Fibroblast of villous mesenchyme (primary cell): ENCODE data around the gene GTF2F1. TPM values are rescaled to one million over a fixed set of nuclear protein-coding genes. Genes with fewer than 3 reads are reported as not detected.

Source experiments
- DNase-seq: peaks from one replicate; pipeline ENCODE4 v3.0.0-alpha.2; 2010; ENCODE audit warnings: low read depth
- H3K4me3 ChIP-seq: 2 replicates; pipeline ENCODE4 v1.5.1; 2011; ENCODE audit warnings: low read depth, mild to moderate bottlenecking, low read length
- total RNA-seq: library from RNA; depleted of rRNA; stranded (reverse); fragments of >200 nt; gene quantifications from 2 replicates; pipeline ENCODE4 v1.2.3, GENCODE V29; 2012
- TF ChIP-seq, protein P1 (sequence below): IDR thresholded peaks from 2 replicates; pipeline ENCODE4 v1.5.1; 2012; ENCODE audit warnings: low read depth, mild to moderate bottlenecking, low read length; ENCODE audit not compliant: insufficient read depth

The GTF2F1 gene
- total RNA-seq, 1 donor: 42.7 TPM

DNA sequence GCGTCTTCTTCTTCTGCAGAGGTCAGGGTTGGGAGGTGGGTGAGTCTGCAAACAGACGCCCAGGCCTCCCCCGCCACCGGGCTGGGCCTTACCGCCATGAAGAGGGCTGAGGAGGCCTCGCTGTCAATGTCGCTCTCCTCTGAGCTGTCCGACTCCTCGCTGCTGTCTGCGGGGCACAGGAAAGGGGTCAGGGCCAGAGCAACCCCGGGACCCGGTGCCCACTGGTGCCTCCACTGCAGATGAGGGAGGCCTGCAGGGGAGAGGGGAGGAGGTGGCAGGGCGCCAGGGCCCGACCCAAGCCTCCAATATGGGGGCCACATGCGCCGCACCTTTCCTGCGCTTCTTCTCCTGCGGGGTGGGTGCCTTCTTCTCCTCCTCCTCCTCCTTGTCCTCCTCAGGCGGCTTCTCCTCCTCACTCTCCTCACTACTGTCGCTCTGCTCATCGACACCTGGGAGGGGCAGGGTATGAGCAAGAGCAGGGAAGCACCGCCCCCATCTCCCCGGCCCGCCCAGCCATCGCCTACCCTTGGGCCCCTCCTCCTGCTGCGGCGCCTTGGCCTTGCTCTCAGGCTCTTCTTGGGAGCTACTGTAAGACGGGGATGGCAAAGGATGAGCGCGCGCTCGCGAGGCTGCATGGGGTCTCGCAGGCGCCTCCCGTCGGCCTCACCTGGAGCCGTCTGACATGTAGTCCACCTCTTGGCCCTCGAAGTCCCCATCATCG is 11.8 kb downstream of the GTF2F1 start:
- no peak for DNase-seq
- no peak overlapping the region for H3K4me3 ChIP-seq
- TF ChIP-seq, protein P1, sequence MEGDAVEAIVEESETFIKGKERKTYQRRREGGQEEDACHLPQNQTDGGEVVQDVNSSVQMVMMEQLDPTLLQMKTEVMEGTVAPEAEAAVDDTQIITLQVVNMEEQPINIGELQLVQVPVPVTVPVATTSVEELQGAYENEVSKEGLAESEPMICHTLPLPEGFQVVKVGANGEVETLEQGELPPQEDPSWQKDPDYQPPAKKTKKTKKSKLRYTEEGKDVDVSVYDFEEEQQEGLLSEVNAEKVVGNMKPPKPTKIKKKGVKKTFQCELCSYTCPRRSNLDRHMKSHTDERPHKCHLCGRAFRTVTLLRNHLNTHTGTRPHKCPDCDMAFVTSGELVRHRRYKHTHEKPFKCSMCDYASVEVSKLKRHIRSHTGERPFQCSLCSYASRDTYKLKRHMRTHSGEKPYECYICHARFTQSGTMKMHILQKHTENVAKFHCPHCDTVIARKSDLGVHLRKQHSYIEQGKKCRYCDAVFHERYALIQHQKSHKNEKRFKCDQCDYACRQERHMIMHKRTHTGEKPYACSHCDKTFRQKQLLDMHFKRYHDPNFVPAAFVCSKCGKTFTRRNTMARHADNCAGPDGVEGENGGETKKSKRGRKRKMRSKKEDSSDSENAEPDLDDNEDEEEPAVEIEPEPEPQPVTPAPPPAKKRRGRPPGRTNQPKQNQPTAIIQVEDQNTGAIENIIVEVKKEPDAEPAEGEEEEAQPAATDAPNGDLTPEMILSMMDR: no peak

DNA sequence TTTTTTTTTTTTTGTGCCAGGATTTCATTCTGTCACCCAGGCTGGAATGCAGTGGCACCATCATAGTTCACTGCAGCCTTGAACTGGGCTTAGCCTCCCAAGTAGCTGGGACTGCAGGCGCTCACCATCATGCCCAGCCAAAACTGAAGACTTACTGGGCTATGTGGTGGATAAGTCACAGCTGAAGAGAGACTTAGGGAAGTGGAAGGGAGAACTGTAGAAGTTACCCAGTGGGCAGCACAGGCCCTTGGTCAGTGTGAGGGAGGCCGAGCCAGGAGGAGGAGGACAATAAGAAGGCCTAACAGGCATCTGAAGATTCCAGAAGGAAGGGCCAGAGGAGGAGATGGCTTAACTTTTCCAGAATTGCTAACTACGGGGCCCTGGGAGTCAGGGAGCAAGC is 13.2 kb downstream of the GTF2F1 start:
- TF ChIP-seq, protein P1: no peak
- no peak for DNase-seq
- no peak overlapping the region for H3K4me3 ChIP-seq

DNA sequence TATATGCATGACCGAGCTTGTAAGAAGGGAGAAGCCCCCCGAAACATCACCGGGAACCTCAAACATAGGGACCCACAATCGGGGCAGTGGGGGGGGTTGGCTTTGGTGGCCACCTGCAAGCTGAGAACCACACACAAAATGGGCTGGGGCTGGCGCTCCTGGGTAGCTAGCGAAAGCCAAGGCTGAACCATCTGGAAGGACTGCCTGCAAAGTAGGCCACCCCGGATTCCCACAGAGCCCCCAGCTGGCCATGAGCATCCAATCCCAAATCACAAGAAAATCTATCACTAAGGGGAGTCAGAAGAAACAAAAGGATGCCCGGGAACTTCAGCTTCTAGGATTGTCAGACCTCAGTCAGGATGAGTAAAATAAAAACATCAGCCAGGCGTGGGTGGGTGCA is 14.5 kb downstream of the GTF2F1 start:
- no peak for DNase-seq
- no peak overlapping the region for H3K4me3 ChIP-seq
- TF ChIP-seq, protein P1: no peak

DNA sequence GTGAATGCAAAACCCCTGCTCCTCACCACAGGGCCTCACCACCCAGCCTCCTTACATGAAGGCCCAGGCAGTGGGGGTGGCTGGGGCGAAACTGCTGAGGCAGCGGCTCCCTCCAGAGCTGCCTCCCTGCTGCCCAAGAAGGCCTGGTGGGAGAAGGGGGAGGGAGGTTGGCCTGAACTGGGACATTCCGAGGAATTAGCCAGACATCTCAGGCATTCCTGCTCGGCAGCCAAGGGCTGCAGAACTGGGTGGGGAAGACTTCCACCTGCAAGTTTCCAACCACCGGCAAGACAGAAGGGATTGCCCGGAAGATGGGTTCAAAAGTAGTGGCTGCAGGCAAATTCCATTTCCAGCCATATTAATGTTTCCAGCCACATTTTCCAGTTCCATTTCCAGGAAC is 14.9 kb downstream of the GTF2F1 start:
- TF ChIP-seq, protein P1: no peak
- H3K4me3 ChIP-seq: no peak overlapping the region
- peak; percentile 68 for DNase-seq

DNA sequence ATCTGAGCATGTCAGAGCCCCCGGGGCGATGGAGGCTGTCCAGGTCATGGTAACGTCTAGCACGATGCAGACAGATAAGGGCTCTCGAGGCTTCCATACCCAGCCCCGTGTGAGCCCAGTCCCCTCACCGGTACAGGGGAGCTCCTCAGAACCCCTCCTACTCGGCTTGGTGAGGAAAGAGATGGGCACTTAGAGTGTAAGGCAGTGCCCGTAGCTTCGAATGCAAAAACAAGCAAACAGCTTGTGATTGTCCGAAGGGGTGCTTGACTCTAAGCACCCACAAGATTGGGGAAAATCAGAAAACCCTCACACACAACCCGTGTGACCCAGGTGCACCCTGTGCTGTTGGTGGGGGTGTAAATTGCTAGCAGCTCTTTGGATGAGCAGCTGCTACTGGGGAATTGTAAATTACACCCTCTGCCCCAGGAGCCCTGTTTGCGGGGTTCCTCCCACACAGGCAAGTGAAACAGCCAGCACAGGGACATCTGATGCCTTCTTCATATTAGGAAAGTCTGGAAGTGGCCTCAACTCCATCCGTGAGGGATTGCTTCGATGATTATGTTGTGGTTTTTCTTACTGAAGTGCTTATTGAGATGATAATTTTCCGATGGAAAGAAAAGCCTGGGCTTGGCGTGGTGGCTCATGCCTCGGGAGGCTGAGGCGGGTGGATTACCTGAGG is 16.3 kb downstream of the GTF2F1 start:
- TF ChIP-seq, protein P1: no peak
- peak; percentile 22 for DNase-seq
- H3K4me3 ChIP-seq: no peak overlapping the region

DNA sequence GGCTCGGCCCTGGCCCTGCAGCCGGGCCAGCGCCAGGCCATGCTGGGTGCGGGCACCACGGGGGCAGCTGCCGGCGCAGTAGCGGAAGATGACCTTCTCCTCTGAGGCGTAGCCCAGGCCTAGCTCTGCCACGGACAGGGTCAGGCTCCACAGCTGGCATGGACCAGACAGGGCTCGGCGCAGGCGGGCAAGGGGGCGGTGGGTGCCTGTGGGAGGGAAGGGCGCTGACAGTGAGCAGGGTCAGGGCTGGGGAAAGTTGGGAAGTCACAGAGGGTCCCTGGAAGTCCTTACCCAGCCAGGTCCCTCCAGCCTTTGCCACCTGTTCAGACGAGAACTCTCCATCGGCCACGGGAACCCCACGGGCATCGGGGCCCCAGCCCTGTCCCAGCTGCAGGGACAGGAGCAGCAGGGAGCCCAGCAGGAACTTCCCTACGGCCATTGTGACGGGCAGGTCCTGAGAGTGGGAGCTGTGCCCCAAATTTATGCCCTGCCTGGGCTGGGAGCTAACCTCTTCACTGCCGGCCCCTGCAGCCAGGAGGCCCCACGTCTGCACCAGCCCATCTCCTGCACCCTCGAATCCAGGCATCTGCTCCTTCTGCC is 17.5 kb downstream of the GTF2F1 start, which contains the start of gene PSPN:
Gene PSPN, minus strand, starts transcription at position 523 of the 600 bp plus-strand sequence. Its CDS starts 84 bp downstream, at position 439.
- H3K4me3 ChIP-seq: no peak within 1 kb of the TSS
- TF ChIP-seq, protein P1: no peak
- DNase-seq: no peak
